ENCODE results near the gene NUP210.

NUP210 gene

DNA sequence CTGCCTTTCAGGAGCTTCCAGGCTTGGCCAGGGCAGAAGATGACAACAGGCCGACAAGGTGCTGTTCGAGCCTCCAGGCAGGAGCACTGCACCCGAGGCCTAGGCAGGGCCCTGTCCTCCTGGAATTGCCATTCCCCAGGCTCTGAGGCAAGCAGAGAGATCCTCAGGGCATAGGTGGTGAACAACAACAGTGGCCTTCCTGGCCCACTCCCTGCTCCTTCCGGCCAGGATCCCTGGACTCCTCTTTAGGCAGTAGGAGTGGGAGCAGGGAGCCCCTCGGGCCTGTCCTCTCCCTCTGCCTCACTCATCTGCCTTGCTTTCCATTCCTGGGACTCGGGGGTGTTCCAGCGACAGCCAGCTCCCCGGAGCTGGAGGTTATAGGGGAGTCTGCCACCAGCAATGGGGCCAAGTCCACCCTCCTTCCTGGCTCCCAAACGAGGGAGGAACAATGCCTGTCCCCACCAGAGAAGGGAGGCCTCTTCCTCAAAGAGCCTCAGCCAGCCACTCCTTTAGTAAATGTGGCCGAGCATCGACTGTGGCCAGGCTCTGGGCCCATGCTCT lies 135.0 kb downstream of the NUP210 start:
- no peak for DNase-seq

DNA sequence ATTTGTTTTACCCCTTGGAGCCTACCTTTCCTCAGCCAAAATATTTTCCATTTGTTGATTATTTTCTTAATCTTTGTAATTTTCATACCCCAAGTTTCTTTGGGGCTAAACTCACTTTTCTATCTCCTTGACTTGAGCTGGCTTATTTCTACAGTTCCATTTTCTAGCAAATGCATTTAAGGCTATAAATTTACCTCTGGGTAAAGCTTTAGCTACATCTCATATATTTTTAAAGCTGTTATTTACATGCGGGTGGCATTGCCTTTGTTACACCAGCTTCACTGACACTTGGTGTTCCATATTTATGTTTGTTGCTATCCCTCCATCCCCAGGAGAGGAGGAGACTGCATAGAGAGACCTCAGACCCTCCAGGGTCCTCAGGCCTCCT lies 136.3 kb downstream of the NUP210 start:
- DNase-seq = no peak

- no peak for DNase-seq
Observed at GRCh38 chr3:13282986-13283876, 136.9 kb downstream of the NUP210 start.

DNA sequence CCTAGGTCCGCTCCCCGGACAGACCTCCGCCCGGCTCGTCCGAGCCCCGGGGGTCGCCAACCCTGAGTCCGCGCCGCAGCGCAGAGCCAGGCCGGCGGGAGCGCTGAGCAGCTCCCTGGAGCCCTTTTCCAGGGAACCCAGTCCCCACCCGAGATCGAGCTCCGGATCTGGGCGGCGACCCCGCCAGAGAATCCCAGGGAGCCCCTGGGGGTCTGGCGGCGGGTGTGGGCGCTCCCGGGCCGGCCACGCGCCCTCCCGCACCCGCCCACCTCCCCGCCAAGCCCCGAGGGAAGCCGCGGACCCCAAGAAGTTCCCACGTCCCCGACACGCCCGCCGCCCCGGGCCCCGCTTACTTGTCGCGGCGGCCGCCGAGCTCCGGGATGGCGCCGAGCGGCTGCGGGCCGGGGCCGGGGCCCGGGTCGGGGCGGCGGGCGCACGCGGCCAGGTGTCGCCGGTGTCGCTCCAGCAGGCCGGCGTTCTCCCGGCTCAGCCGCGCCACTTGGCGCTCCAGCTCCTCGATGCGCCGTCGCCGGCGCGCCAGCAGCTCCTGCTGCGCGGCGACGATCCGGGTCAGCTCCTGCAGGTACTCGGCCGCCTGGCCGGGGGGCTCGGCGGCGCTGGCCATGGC lies 137.7 kb downstream of the NUP210 start:
- DNase-seq = no peak

GRCh38 chr3:13281507-13282357 lies 138.4 kb downstream of the NUP210 start:
- no peak for DNase-seq

GRCh38 chr3:13280811-13281506 lies 139.2 kb downstream of the NUP210 start:
- no peak for DNase-seq

- DNase-seq = no peak
Observed at GRCh38 chr3:13280122-13280790, 139.9 kb downstream of the NUP210 start.

- no peak for DNase-seq
Observed at GRCh38 chr3:13279532-13279910, 140.6 kb downstream of the NUP210 start.

GRCh38 chr3:13278783-13279531 lies 141.2 kb downstream of the NUP210 start:
- DNase-seq = no peak

DNA sequence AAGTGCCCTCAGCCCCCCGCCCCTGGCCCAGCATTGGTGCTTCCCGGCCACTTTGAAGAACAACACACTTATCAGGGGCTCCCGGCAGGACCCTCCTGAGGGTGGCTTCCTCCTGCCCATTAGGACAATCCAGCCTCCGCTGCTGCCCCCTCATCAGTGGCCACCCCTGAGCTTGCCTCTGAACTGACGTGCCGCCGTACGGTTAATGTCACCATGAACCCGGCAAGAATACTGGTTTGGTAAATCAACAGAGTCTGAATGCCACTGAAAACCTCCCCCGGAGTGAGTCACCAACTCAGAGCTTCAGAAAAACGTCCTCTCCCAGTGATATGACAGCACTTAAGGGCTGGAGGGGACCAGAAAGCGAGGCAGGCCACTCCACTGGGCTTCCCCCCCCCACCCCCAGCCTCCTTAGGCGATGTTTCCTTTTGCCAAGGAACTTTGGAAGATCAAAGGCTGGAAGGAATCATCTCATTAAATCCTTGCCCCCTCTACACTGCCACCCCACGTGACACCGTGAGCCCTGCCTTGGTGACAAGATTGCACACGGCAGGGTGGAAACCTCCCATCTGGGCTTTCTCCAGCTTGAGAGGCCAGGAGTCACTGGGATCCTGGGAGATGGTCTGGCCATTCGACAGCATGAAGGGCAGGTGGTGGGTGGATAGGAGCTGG lies 142.1 kb downstream of the NUP210 start:
- DNase-seq = peak; percentile 35

DNA sequence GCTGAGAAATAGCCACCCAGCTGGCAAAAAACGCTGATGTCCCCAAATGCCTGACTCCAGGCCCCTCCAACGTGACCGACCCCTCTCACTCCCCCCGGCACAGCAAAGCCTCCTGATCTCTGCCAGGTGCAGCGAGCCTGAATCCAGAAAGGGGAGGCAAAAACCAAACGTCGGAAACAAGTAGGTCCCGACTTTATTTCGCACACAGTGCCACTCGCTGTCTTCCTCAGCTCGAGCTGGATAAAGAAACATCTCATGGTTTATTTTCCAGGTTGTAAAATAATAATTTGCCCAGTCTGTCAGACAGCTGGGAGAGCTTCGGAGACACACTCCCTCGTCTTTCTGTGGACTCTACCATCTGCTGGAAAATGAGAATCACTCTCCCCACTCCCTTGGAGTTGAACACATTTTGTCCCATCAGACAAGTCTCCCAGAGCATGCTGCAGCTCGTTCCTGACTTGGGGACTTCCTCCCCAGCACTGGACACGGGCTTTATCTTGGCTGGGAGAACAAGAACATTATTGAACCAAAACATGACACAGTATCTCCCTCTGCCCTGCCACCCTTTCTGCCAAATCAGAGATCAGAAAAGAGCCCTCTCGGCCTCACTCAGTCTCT lies 142.8 kb downstream of the NUP210 start:
- no peak for DNase-seq

- DNase-seq = no peak
Observed at GRCh38 chr3:13276438-13277195, 143.5 kb downstream of the NUP210 start.

- DNase-seq = no peak
Observed at GRCh38 chr3:13275376-13276005, 144.6 kb downstream of the NUP210 start.

GRCh38 chr3:13274551-13275332 lies 145.4 kb downstream of the NUP210 start:
- no peak for DNase-seq

DNA sequence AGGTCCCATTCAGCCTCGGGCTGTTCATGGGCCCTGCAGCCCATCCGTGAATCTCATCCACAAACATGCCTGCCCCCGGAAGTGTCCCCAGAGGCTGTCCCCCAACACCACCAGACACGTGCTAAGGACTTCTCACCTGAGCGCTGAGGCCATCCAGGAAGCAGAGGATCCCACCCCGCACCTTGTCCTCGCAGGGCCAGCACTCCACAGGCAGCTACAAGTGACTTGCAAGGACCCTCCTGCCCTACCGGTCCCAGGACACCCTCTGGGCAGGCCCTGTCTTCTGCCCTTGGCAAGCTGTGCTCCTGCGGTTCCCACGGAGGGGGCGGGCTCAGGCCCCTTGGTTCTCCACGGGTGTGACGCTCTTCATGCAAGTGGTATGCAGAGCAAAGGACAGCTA lies 146.0 kb downstream of the NUP210 start:
- no peak for DNase-seq

- DNase-seq = no peak
Observed at GRCh38 chr3:13273604-13274105, 146.5 kb downstream of the NUP210 start.

- DNase-seq = no peak
Observed at GRCh38 chr3:13272831-13273603, 147.1 kb downstream of the NUP210 start.

Measured in OCI-M1 (cell line).